Breast epithelium (tissue), 3 donors: Measurements from ENCODE around the gene TSPAN10.

Experiments used
- CTCF ChIP-seq, 3 donors: fragments of 450-650 bp; IDR thresholded peaks; one replicate each; pipeline ENCODE4 v1.5.1; 2016 to 2017; ENCODE audit warnings: antibody characterized with exemption in 3 of 3, mild to moderate bottlenecking in 3 of 3, moderate library complexity in 3 of 3
- POLR2A ChIP-seq: fragments of 450-650 bp; IDR thresholded peaks from one replicate; pipeline ENCODE4 v1.6.1; 2016; ENCODE audit warnings: antibody characterized with exemption, mild to moderate bottlenecking, moderate library complexity

- TF ChIP-seq POLR2A: no peak
- TF ChIP-seq CTCF (IDR thresholded peaks at IDR 0.05): no peak
Measured at GRCh38 chr17:81685108-81685507, 48.1 kb downstream of the TSPAN10 start.
